Measurements from ENCODE around the gene MYH9. TPM values are rescaled to one million over a fixed set of nuclear protein-coding genes. Genes with fewer than 3 reads are reported as not detected.
"Not testable (repeated sequence)": the region's sequence is repeated elsewhere in the genome, so short reads cannot be mapped to it uniquely, and the experiment has no call there.

Gene MYH9
- total RNA-seq, 4 donors from 2014 or later: 361 to 406 (median 386) TPM

DNA sequence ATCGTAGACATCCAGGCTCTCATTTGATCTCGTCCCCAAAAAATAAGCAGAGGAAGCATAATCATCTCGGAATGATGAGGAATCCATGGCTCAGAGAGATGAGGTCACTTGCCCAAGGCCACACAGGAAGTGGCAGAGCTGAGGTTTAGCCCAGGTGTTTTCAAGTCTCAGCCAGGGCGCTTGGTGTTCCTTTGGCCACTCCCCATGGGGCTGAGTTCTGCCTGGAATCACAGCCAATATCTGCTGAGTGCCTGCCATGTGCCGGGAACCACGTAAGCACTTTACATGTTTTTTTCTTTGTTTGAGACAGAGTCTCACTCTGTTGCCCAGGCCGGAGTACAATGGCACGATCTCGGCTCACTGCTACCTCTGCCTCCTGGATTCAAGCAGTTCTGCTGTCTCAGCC is 29.5 kb upstream of the MYH9 start:
- Histone ChIP-seq H3K27ac (peak overlapping the region in 1 of 4 donors; percentile 50), H3K4me3 (no peak overlapping the region), H3K9me3 (no peaks in the 10 kb centered on the region), H3K4me1 (peaks cover 0 to 17% (median 14%) of the 10 kb centered on the region in 4 donors), H3K36me3 (no peaks in the 10 kb centered on the region), H3K27me3 (no peaks in the 10 kb centered on the region)
- WGBS, 2 donors: 60 to 77% methylated on average over 9 of the region's 9 CpGs
- TF ChIP-seq, protein P1, sequence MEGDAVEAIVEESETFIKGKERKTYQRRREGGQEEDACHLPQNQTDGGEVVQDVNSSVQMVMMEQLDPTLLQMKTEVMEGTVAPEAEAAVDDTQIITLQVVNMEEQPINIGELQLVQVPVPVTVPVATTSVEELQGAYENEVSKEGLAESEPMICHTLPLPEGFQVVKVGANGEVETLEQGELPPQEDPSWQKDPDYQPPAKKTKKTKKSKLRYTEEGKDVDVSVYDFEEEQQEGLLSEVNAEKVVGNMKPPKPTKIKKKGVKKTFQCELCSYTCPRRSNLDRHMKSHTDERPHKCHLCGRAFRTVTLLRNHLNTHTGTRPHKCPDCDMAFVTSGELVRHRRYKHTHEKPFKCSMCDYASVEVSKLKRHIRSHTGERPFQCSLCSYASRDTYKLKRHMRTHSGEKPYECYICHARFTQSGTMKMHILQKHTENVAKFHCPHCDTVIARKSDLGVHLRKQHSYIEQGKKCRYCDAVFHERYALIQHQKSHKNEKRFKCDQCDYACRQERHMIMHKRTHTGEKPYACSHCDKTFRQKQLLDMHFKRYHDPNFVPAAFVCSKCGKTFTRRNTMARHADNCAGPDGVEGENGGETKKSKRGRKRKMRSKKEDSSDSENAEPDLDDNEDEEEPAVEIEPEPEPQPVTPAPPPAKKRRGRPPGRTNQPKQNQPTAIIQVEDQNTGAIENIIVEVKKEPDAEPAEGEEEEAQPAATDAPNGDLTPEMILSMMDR (IDR thresholded peaks at IDR 0.05): no peak
- TF ChIP-seq EP300 (IDR thresholded peaks at IDR 0.05): no peak
- no peak for TF ChIP-seq POLR2A (IDR thresholded peaks at IDR 0.05)
- no peak for DNase-seq (ENCODE audit: low spot score in 2 of 2)

DNA sequence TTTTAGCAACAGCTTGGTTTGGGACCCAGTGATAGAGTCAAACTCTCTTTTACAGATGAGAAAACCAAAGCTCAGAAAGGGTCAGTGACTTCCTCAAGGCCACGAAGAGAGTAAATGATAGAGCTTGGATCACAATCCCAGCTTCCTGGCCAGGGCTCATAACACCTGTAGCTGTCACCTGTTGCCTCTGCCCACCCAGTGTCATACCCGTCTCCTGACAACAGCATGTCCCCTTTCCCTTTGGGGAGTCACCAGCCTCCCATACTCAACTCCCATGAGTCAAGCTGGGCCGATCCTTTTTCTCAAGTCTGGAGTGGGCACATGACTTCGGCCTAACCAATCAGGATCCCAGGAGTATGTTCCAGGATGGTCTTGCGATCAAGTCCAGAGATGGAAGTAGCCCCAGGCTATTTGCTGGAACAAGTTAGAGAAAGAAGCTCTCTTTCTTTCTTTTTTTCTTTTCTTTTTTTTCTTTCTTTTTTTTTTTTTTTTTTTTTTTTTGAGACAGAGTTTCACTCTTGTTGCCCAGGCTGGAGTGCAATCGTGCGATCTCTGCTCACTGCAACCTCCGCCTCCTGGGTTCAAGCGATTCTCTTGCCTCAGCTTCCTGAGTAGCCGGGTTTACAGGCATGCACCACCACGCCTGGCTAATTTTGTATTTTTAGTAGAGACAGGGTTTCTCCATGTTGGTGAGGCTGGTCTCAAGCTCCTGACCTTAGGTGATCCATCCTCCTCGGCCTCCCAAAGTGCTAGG is 27.8 kb upstream of the MYH9 start:
- TF ChIP-seq EP300 (IDR thresholded peaks at IDR 0.05): no peak
- TF ChIP-seq POLR2A (IDR thresholded peaks at IDR 0.05): no peak
- TF ChIP-seq, protein P1 (IDR thresholded peaks at IDR 0.05): no peak
- H3K36me3 ChIP-seq: no peaks in the 10 kb centered on the region
- no peak for DNase-seq (ENCODE audit: low spot score in 2 of 2)
- 86% methylated on average over 12 of the region's 12 CpGs for WGBS, 2 donors
- H3K27ac ChIP-seq: no peak overlapping the region
- H3K4me3 ChIP-seq: no peak overlapping the region
- H3K27me3 ChIP-seq: no peaks in the 10 kb centered on the region
- H3K9me3 ChIP-seq: no peaks in the 10 kb centered on the region
- peaks cover 0 to 16% (median 12%) of the 10 kb centered on the region in 4 donors for H3K4me1 ChIP-seq

DNA sequence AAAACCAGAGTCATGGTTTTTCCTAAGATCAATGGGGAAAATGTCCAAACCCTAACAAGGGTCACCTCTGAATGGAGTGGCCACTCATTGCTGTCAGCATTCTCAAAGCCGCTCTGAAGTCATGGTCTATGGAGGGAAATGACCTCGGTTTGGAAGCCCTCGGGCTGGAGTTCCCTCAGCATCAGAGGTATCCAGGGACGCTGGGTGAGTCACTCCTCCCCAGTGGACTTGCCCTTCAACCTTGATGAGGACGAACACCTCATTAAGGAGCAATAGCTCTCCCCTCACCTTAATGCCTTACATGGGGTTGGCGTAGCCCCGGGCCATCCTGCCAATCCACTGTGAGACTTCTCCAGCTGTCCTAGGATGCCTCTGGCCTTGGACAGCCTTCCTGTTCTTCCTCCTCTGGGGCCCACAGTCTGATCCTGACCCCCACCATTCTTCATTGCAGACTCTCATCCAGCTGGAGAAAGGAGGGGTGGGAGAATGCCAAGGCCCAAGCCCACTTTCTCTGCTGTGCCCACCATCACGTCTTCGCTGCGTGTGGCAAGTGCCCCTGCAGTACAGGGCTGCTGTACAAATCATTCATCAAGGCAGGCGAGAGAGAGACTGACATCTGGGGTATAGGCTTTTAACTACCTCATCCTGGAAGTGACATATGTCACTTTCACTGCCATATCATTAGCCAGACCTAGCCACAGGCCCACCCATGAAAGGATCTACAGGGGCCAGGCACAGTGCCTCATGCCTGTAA is 25.4 kb upstream of the MYH9 start:
- Histone ChIP-seq H3K4me1 (peaks cover 0 to 17% (median 7%) of the 10 kb centered on the region in 4 donors), H3K9me3 (no peaks in the 10 kb centered on the region), H3K36me3 (no peaks in the 10 kb centered on the region), H3K4me3 (no peak overlapping the region), H3K27ac (no peak overlapping the region), H3K27me3 (no peaks in the 10 kb centered on the region)
- TF ChIP-seq, protein P1 (IDR thresholded peaks at IDR 0.05): no peak
- DNase-seq (ENCODE audit: low spot score in 2 of 2): no peak
- WGBS, 2 donors: 79 to 83% methylated on average over 11 of the region's 11 CpGs

DNA sequence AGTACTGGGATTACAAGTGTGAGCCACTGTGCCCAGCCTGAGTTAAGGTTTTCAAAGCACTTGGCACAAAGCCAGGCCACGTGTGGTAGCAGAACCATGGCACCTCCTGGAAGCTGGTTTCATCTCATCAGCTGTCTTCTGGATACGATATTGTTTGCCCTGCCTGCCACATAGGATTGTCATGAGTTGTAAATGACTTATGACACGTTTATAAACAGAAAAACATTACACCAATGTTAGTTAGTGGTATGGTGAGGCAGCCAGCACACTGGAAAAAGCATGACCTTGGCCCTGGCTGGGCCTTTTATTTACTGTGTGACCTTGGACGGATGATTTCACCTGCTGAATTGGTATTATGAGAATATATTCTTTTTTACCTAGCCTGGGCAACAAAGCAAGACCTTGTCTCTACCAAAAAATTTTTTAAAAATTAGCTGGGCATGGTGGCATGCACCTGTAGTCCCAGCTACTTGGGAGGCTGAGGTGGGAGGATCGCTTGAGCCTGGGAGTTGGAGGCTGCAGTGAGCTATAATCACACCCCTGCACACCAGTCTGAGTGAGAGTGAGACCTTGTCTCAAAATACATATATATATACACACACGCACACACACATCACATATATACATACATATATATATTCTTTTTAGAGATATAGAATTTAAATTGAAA is 24.0 kb upstream of the MYH9 start:
- H3K27me3 ChIP-seq: no peaks in the 10 kb centered on the region
- H3K4me3 ChIP-seq: no peak overlapping the region
- H3K4me1 ChIP-seq: peaks cover 0 to 14% (median 5%) of the 10 kb centered on the region in 4 donors
- no peak for TF ChIP-seq EP300 (IDR thresholded peaks at IDR 0.05)
- TF ChIP-seq POLR2A (IDR thresholded peaks at IDR 0.05): no peak
- no peaks in the 10 kb centered on the region for H3K9me3 ChIP-seq
- H3K36me3 ChIP-seq: no peaks in the 10 kb centered on the region
- no peak for DNase-seq (ENCODE audit: low spot score in 2 of 2)
- WGBS, 2 donors: 77% methylated on average over 6 of the region's 6 CpGs
- H3K27ac ChIP-seq: no peak overlapping the region

DNA sequence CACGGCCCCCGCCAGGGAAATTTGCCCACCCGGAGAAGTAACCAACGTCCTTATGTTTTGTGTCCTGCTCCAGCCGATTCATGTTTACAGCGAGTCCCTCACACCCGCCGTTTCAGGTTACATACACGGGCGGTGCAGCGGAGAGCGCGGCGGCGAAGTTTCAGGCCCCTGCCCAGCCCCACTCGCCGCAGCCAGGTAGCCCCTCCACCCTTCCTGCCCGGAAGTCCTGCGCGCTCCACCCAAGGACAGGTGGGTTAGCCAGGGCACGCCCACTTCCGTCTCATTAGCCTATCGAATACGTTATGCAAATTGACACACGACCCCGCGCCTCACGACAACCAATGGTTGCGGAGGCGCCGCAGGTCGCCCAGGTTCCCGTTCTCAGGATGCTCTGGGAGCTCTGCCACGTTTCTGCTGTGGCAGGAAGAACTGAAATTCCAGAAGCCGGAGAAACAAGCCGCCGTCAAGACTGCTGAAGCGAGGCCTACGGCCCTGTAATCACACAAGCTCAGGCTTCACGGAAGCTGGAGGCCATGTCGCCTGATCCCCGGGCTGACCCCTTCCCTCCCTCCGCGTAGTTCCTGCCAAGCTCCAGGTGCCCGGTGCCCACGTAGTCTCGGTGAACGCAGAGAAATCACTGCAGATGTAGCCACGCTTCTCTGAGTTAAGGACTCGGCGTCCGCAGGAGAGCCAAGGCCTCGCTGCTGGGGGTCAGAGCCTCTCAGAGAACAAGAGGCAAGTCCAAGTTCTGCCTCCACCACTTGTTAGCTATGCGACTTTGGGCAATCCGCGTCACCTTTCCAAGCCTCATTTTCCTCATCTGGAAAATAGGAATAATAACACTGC is 22.4 kb upstream of the MYH9 start:
- no peak for DNase-seq (ENCODE audit: low spot score in 2 of 2)
- TF ChIP-seq EP300 (IDR thresholded peaks at IDR 0.05): no peak
- TF ChIP-seq, protein P1 (IDR thresholded peaks at IDR 0.05): no peak
- no peak for TF ChIP-seq POLR2A (IDR thresholded peaks at IDR 0.05)
- Histone ChIP-seq H3K27me3 (no peaks in the 10 kb centered on the region), H3K36me3 (no peaks in the 10 kb centered on the region), H3K4me3 (peak overlapping the region in 2 of 4 donors; percentile 25 to 35), H3K4me1 (peaks cover 0 to 18% (median 7%) of the 10 kb centered on the region in 4 donors), H3K27ac (peak overlapping the region in 2 of 4 donors; percentile 45 to 60), H3K9me3 (no peaks in the 10 kb centered on the region)
- WGBS, 2 donors: 22 to 27% methylated on average over 51 to 56 of the region's 56 CpGs

DNA sequence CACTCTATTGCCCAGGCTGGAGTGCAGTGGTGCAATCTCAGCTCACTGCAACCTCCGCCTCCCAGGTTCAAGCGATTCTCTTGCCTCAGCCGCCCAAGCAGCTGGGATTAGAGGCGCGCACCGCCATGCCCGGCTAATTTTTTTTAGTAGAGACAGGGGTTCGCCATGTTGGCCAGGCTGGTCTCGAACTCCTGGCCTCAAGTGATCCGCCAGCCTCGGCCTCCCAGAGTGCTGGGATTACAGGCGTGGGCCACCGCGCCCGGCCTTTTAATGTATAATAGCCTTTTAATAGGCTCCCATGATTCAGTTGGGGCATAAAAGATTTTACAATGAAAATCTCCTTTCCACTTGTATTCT is 21.8 kb upstream of the MYH9 start:
- Histone ChIP-seq H3K4me3 (peak overlapping the region in 2 of 4 donors; percentile 25 to 35), H3K27ac (peak overlapping the region in 2 of 4 donors; percentile 45 to 60), H3K4me1 (peaks cover 0 to 18% (median 7%) of the 10 kb centered on the region in 4 donors)
- 64 to 72% methylated on average over 15 of the region's 15 CpGs for WGBS, 2 donors
- H3K27me3 ChIP-seq; H3K9me3 ChIP-seq; DNase-seq (ENCODE audit: low spot score in 2 of 2); H3K36me3 ChIP-seq: not testable (repeated sequence)
